GM03348 (cell line): ENCODE results near the gene HHEX.
"Not testable (repeated sequence)": the region's sequence is repeated elsewhere in the genome, so short reads cannot be mapped to it uniquely, and the experiment has no call there.

Experiments
- DNase-seq: peaks from one replicate; pipeline ENCODE4 v3.0.0; 2012; ENCODE audit warnings: low spot score

The HHEX gene

DNA sequence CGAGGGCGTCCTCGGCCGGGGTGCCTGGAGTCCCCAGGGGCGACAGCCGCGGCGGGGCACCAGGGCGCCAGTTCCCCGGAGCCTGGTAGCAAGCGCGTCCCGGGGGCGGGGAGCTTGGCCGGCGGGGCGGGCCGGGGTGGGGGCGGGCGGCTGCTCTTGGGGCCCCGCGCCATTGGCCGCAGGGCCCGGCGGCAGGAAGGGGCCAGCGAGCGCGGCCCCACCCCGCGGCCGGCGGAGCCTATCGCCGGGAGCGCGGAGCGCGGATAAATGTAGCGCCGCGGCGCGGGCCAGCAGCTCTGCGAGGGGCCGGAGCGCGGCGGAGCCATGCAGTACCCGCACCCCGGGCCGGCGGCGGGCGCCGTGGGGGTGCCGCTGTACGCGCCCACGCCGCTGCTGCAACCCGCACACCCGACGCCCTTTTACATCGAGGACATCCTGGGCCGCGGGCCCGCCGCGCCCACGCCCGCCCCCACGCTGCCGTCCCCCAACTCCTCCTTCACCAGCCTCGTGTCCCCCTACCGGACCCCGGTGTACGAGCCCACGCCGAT, at the start of gene HHEX:
Gene HHEX, plus strand, starts transcription at position 293 of the 548 bp plus-strand sequence. Its CDS starts 32 bp downstream, at position 325.
- DNase-seq, result peak; percentile 69

DNA sequence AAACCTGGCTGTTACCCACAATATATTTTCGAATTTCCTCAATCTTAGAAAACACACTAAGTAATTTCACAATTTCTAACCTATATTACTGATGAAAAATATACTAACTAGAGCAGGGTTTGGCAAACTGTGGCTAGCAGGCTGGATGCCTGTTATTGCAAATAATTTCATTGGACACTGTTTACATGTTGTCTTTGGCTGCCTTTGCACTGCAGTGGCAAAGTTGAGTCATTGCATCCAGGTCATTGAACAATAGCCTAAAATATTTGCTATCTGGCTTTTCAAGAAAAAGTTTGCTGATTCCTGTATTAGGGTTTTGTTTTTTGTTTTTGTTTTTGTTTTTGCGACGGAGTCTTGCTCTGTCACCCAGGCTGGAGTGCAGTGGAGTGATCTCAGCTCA, 49.6 kb upstream of the HHEX start:
- DNase-seq, result peak; percentile 57

DNA sequence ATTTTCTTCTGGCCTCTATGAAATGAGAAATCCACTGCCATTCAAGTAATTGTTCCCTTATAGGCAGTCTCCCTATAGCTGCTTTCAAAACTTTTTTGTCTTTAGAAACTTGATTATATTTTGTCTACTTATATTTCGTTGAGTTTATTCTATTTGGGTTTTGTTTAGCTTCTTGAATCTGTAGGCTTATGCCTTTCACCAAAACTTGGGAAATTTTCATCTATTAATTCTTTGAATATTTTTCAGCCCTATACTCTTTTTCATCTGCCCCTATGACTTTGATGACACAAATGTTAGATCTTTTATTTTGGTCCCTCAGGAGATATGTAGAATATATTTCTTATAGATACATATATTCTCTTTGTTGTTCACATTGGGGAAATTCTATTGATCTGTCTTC, 48.3 kb upstream of the HHEX start:
- no peak for DNase-seq

DNA sequence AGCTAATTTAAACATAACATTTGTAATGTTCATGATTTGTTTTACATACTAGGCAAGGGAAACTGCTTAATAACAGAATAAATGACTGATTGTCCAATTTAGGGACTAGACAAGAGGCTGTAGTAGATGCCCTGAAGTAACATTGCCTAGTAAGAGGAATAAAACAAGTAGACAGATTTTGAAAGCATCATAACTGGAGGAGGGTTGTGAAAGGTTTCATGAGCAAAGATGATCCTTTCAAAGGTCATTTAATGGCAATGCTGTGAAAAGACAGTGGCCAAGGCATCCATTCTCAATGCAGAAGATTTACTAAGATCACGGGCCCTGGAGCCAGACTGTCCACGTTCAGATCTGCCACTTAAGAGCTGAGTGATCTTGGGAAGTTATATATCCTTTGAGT, 44.8 kb upstream of the HHEX start:
- DNase-seq, result no peak

DNA sequence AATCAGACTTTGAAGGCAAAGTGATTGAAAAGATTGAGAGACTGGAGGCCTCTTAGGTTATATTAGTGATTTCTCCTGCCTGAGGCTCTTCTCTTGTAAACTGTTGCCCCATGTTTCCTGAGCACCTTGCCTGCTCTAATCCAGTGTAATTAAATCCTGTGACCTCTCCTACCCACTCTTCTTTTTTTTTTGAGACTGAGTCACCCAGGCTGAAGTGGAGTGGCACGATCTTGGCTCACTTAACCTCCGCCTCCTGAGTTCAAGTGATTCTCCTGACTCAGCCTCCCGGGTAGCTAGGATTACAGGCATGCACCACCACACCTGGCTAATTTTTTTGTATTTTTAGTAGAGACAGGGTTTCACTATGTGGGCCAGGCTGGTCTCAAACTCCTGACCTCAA, 38.9 kb upstream of the HHEX start:
- not testable (repeated sequence) for DNase-seq

DNA sequence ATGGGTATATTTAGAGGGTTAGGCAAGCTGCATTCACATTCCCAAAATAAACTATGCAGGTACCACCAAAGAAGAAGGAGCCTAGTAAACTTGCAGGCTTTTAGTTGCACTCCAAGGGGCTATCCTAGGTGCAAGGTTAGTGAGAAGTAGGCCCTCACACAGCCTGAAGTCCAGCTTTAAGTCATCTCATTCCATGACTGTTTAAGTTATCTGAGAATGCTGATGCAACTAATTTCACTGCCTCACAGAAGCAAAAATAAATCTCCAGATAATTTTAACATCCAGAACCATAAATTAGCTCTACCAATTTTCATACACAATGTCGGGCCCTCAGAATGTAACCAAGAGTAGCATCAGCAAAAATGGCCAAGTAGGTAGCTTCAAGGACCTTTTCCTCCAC, 34.3 kb upstream of the HHEX start:
- no peak for DNase-seq

DNA sequence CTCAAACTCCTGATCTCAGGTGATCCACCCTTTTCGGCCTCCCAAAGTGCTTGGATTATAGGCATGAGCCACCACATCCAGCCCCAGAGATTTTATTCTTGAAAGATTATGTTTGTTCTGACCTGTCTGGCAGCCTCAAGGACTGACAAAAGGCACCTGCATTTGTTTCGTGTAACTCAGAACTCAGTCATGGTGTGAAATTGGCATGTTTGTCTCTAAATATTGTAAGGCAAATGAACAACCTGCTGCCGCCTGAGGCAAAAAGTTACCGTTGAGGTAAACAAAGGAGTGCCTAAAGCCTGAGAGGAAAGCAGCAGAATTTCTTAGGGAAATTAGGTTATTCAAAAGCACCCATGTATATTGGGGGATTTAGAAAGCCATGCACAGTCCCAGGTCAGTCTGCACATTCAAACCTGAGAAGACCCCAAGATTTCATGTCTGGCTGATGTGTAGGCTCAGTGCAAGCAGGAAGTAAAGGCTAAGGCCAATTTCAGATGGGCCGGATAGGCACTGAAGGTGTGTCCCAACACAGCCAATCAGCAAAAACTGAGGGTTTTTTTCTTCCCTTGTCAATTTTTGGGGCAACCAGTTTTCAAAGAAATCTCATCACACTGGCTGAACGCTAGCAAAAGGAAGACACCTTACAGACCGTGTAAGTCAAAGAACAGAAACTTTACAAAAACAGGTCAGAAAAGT, 33.3 kb upstream of the HHEX start:
- DNase-seq, result no peak

DNA sequence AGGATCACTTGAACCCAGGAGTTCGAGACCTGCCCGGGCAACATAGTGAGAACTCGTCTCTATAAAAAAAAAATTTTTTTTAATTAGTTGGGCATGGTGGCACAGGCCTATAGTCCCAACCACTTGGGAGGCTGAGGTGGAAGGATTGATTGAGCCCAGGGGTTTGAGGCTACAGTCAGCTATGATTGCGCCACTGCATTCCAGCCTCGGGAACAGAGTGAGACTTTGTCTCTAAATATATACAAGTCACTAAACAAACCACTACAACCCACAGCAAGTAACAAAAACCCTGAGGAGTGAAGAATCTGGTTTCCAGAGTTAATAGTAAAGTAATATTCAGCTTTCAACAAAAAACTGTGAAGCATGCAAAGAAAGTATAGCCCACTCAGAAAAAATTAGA, 32.7 kb upstream of the HHEX start:
- no peak for DNase-seq

DNA sequence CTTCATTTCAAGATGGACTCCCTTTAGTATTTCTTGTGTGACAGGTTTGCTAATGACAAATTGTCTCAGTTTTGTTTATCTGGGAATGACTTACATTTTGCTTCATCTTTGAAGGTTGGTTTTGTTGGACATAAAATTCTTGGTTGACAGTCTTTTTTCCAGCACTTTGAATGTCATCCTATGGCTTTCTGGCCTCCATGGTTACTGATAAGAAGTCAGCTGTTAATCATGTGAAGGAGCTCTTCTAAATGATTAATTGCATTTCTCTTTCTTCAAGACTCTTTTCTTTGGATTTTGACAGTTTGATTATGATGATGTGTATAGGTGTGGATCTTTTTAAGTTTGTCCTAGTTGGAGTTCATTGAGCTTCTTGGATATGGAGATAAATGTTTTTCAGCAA, 26.9 kb upstream of the HHEX start:
- DNase-seq, result no peak

DNA sequence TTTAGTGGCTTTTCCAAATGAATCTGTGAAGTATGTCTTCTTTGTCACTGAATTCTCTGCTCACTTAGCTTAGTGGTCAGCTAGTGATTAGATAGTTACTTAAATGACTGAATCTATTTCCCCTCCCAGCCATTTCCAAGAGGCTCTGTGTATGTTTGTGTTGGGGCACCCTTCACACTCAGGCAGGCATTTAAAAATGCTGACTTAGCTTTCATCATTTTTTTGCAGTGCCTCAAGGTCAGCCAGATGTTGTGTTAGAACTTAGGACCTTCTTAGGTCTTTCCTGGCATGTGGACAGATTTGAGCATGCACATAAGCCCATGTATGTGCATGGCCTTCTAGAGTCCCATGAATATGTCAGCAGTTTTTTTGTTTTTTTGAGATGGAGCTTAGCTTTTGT, 25.4 kb upstream of the HHEX start:
- DNase-seq, result no peak

DNA sequence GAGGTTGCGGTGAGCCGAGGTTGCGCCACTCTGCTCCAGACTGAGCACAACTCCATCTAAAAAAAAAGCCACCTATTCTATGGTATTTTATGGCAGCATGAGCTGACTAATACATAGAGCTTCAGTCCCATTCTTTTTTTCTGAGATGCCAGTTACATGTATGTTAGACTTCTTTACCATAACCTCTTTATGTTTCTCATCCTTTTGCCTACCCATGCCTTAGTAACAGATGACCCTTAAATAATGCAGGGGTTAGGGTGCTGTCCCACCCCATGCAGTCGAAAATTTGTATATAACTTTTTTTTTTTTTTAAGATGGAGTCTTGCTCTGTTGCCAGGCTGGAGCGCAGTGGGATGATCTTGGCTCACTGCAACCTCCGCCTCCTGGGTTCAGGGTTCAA, 22.7 kb upstream of the HHEX start:
- no peak for DNase-seq

DNA sequence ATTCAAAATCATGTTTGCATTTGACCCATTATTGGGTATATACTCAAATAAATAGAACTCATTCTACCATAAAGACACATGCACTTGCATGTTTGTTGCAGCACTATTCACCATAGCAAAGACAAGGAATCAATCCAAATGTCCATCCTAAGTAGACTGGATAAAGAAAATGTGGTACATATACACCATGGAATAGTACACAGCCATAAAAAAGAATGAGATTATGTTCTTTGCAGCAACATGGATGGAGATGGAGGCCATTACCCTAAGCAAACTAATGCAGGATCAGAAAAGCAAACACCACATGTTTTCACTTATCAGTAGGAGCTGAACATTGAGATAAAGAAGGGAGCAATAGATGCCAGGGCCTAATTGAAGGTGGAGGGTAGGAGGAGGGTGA, 12.0 kb upstream of the HHEX start:
- DNase-seq, result no peak

DNA sequence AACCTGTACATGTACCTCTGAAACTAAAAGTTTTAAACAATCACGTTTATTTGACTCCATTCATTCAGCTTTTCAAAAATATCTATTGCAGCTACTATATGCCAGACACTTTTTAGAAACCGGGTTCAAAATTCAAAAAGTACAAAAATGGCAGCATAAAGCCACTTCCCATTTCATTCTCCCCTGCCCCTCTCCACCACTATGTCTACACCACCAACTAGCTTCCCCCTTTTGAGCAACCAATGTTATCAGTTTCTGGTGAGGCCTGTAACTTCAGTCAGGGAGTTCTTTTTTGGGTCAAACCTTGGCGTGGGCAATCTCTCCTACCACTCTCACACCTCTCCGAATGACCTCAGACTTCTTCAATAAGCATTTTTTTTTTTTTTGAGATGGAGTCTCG, 11.5 kb upstream of the HHEX start:
- no peak for DNase-seq

DNA sequence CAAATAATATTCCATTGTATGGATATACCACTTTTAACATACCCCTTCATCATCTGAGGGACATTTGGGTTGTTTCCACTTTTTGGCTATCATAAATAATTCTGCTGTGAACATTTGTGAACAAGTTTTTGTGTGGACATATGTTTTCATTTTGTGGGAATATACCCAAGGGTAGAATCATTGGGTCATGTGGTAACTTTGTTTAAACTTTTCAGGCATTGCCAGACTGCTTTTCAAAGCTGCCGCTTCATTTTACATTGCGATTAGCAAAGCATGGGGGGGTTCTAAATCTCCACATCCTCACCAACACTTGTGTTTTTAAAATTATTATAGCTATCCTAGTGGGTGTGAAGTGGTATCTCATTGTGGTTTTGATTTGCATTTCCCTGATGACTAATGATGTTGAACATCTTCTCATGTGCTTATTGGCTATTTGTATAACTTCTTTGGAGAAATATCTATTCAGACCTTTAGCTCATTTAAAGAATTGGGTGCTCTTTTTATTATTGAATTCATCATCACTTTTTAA, 8.4 kb upstream of the HHEX start:
- DNase-seq, result no peak

DNA sequence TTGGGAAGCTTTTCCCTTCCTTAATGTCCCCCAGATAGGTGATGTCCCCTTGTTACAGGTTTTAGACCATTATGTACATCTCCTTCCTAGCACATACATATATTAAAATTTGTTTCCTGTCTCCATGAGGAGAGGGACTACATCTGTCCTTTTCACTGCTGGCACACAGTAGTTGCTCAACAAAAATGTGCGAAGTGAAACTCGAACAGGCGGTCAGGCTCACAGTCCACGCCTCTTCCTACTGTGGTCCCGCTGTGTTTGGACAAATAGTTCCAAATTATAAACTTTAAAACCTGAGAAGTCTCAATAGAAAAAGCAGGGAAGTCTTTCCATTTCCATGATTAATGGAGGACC, 1.2 kb upstream of the HHEX start:
- DNase-seq, result no peak

DNA sequence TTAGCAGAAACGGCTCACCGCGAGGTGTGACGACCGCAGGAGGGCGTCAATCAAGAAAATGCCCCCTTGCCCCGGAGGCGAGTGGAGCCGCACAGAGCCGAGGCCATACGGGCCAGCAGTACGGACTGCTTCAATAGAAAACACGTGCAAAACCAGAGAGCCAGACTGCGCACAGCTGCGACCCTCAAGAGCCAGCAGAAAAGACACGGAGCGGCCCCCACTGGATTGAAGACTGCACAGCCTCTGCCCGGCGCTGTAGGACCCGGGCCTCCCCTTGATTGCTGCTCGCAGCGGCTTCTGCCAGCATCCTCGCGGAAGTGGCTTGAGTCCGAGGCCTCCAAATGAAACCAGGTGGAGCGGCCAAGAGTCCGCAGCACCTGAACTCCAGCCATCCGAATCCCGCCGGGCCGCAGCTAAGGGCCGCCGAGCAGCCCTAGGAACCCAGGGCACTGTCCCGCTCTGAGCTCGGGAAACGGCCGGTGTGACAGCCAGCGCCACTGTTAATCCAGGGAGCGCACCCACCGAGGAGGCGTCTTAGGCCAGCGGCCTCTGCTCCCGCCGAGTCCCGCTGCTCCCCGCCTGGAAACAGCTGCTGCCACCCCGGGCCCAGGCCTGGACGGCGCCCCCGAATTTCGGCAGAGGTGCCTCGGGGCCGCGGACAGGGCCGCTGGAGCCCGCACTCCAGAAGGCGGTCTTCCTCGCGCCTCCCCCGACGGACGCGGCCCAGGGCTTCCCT, 660 bp upstream of the HHEX start:
- DNase-seq, result peak; percentile 25

DNA sequence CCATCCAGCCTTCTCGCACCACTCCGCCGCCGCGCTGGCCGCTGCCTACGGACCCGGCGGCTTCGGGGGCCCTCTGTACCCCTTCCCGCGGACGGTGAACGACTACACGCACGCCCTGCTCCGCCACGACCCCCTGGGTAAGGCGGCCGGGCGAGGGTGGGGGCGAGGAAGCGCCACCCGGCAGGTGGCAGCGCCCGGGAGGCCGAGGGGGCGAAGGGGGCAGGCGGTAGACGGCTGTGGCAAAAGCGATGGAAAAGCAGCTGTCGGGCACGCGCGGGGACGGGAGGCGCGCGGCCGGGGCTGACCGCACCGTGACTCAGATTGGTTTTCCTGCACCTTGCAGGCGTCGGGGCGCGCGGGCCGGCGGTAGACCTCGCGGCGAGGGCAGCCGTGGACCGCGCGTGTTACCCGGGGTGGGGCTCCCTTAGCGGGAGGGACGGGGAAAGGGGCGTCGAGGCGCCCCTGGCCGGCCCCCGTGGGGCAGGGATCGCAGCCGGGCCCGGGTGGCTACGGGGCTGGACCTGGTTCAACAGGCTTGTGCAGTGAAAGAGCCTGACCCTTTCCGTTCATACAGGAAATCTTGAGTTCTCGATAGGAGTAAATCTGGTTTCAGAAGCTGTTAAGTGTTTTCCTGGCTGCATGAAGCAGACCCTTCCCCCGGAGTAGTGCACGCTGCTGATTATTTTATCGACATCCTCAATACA, 608 bp downstream of the HHEX start:
- DNase-seq, result peak; percentile 48

DNA sequence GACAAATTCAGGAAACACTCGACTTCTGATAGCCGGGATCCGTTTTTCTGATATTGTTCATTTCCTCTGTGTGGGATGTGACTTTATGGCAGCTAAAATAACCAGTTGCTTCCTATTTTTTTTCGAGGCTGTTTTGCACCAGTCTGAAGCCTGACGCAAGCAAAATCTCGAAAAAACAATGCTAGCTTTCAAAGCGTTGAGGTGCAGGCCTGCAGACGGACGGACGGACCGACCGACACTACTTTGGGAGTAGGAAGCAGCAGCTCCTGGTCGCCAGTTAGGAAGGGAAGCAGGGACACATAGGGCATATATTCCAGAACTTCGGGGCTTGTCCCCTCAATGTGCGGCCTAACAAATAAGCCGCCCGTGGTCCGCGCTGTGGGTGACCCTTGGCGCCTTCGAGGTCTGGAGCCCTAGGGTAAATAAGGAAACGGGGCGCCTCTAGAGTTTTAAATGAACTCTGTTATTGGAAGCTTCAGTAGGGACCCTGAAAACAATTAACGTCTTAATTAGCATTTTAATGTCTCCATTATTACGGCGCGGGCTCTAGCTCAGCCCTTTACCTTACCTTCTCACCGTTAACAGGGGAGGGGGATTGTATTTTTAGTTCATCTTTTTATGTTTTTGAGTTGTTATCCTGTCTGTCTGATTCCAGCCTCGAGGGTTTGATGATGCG, 1.3 kb downstream of the HHEX start:
- no peak for DNase-seq

DNA sequence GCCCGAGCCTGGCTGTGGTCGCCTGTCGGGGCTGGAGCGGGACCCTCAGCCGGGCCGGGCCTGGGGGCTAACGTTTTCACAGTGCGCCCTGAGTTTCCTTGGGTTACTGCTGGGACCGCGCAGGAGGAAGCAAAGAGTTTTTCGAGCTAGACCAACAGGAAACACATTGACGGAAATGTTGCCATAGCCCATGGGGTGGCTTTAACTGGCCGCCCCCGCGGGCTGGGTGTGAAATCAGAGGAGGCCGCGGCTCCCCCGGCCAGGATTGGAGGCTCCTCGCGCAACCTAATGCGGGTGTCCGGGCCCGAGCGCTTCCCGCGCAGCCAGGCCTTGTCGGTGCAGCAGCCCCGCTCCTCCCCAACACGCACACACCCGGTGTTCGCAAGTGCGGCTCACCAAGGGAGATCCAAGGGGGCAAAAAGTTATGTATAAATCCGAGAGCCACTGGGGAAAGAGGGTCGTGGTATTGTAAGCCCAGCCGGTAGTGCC, 1.9 kb downstream of the HHEX start:
- DNase-seq, result no peak

DNA sequence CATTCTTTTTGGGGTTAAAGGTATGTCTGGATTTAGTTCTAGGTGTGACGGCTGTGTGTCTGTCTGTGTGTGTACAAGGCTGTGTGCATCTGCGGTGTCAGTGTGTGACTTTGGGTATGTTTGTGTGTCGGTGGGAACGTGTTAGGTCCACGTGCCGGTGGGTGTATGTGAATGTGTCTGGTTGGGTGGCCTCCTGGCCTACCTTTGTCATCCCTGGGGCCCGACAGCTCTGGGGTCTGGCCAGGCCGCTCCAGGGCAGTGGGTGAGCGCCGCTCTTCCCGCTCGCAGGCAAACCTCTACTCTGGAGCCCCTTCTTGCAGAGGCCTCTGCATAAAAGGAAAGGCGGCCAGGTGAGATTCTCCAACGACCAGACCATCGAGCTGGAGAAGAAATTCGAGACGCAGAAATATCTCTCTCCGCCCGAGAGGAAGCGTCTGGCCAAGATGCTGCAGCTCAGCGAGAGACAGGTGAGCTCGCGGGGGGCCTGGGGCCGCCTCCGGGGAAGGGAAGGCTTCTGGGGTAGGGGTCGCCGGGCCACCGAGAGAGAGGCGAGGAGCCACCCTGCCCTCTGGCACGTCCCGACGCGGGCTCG, 2.4 kb downstream of the HHEX start:
- no peak for DNase-seq

DNA sequence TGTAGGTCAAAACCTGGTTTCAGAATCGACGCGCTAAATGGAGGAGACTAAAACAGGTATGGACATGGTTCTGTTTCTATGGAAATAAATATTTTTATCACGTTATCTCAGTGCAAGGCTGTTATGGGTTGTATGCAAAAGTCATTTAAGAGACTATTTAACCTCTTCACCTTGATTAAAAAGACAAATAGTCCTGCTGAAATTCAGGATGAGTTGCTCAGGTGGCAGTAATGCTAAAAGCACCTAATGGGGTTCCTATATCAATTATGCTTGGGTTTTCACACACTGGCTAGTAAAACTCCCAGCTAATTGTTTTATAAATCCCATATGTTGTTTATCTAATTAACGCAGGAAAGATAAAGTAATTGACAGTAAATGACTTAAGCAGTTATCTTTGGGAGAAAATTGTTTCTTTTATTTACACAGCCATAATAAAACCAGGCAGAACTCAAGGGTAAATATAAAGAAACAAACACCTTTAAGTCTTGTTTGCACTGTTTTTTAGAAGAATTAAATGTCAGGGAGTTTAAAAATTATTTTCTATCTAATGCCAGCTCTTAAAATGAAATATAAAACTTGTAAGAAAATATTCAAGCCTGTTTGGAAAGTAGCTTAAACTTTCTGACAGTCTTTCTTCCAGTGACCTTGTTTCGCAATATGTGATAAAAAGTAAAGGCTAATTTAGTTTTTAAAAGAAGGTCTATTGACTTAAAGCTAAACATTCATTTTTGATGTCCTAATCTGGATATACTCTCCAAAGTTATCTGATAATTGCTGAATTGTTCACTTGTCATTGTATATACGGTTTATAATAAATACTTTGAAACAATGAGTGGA, 3.2 kb downstream of the HHEX start:
- no peak for DNase-seq
